Mesothelial cell of epicardium (in vitro differentiated cells): ENCODE data around the gene CTNNA3. TPM values are rescaled to one million over a fixed set of nuclear protein-coding genes. Genes with fewer than 3 reads are reported as not detected.

Experiments
- DNase-seq, 2 experiments: peaks; one replicate each; pipeline ENCODE4 v3.0.0; 2021; ENCODE audit warnings: low spot score in 2 of 2; ENCODE audit not compliant: unreplicated experiment in 2 of 2
- H3K27ac Mint-ChIP-seq: 2 replicates; pipeline ENCODE4 v1.8.0; 2021; ENCODE audit warnings: mixed read lengths
- H3K27me3 Mint-ChIP-seq: 2 replicates; pipeline ENCODE4 v1.8.0; 2021; ENCODE audit warnings: low read depth, mixed read lengths
- H3K36me3 Mint-ChIP-seq: 2 replicates; pipeline ENCODE4 v1.8.0; 2021; ENCODE audit warnings: mixed read lengths
- H3K4me1 Mint-ChIP-seq: 2 replicates; pipeline ENCODE4 v1.8.0; 2021; ENCODE audit warnings: mixed read lengths
- H3K4me3 Mint-ChIP-seq: 2 replicates; pipeline ENCODE4 v1.8.0; 2021; ENCODE audit warnings: mild to moderate bottlenecking, moderate library complexity, mixed read lengths
- H3K9me3 Mint-ChIP-seq: 2 replicates; pipeline ENCODE4 v1.8.0; 2021; ENCODE audit warnings: mixed read lengths
- CTCF ChIP-seq: fragments of 200-600 bp; sonication (generic); IDR thresholded peaks from one replicate; pipeline ENCODE4 v1.5.0; 2021; ENCODE audit warnings: antibody characterized with exemption; ENCODE audit not compliant: unreplicated experiment
- total RNA-seq: library from RNA; stranded (reverse); gene quantifications from 3 replicates; pipeline ENCODE4 v1.2.1, GENCODE V29; 2021

CTNNA3 gene
- total RNA-seq, 1 donor from 2014 or later, result 14.2 TPM

DNA sequence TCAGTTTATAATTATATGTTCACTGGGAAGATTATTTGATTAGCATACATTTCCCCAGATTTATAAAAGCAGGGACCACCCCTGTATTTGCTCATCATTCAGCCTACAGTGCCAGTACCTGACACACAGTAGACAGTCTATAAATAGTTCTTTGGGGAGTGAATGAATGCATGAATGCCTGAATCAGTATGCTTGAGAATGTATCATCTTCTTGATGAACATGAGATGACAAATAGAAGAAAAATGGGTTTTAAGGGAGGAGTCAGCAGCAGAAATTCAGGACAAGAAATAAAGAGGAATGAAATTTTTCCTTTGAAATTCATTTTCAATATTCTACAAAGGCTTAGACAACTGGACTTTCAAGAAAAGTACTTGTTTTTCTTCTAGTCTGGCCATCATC is 1066.0 kb downstream of the CTNNA3 start:
- no peak for DNase-seq
- TF ChIP-seq CTCF, result no peak
- H3K27me3 Mint-ChIP-seq, result peaks cover 7% of the 10 kb centered on the region
- H3K4me1 Mint-ChIP-seq, result no peaks in the 10 kb centered on the region
- H3K36me3 Mint-ChIP-seq, result no peaks in the 10 kb centered on the region
- H3K9me3 Mint-ChIP-seq, result no peaks in the 10 kb centered on the region
- H3K4me3 Mint-ChIP-seq, result no peak overlapping the region
- no peak overlapping the region for H3K27ac Mint-ChIP-seq

DNA sequence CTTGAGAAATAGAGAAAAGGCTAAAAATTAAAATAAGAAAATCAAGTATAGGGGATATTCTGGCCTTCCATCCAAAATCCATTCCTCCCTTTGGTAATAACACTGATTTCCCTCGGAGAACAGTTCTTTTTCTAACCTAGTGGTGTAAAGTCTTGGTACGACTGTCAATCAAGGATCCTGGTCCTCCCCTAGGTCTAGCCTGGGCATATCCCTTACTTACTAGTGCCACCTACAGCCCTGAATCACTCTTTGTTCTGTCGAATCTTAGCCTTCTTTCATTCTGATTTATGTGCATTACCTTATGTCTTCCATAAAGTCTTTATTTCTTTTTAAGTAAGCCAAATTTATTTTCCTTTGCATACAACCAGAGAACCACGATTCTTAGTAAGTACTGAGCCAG is 1068.8 kb downstream of the CTNNA3 start:
- Mint-ChIP-seq H3K27me3 (peaks cover 7% of the 10 kb centered on the region), H3K27ac (no peak overlapping the region), H3K4me3 (no peak overlapping the region), H3K4me1 (no peaks in the 10 kb centered on the region), H3K9me3 (no peaks in the 10 kb centered on the region), H3K36me3 (no peaks in the 10 kb centered on the region)
- DNase-seq, result no peak
- TF ChIP-seq CTCF, result no peak

- Mint-ChIP-seq H3K27ac (no peak overlapping the region), H3K9me3 (no peaks in the 10 kb centered on the region), H3K4me1 (no peaks in the 10 kb centered on the region), H3K27me3 (peaks cover 5% of the 10 kb centered on the region), H3K36me3 (no peaks in the 10 kb centered on the region), H3K4me3 (no peak overlapping the region)
- TF ChIP-seq CTCF, result no peak
- no peak for DNase-seq
Measured at GRCh38 chr10:66625709-66626590, 1070.0 kb downstream of the CTNNA3 start.

- no peaks in the 10 kb centered on the region for H3K4me1 Mint-ChIP-seq
- no peak overlapping the region for H3K27ac Mint-ChIP-seq
- no peak for TF ChIP-seq CTCF
- H3K4me3 Mint-ChIP-seq, result no peak overlapping the region
- H3K27me3 Mint-ChIP-seq, result no peaks in the 10 kb centered on the region
- no peaks in the 10 kb centered on the region for H3K36me3 Mint-ChIP-seq
- H3K9me3 Mint-ChIP-seq, result no peaks in the 10 kb centered on the region
- DNase-seq, result no peak
Measured at GRCh38 chr10:66622050-66622449, 1073.9 kb downstream of the CTNNA3 start.

DNA sequence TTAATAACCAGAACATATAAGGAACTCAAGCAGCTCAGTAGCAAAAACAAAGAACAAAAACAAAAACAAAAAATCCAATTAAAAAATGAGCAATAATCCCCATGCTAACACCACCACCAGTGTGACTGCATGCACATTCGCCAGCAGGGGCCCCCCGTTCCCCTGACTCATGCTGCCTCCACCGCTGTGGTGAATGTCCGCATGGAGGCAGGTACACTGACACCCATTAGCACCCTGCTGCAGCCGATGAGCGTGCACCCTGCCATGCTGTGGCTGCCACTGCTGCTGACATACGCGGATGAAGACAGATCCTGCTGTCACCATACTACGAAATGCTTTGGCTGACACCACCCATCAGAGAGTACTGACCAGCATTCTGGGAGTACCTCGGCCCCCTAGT is 1091.8 kb downstream of the CTNNA3 start:
- Mint-ChIP-seq H3K4me1 (no peaks in the 10 kb centered on the region), H3K27me3 (no peaks in the 10 kb centered on the region), H3K4me3 (no peak overlapping the region), H3K36me3 (no peaks in the 10 kb centered on the region), H3K27ac (no peak overlapping the region), H3K9me3 (peaks cover 44% of the 10 kb centered on the region)
- DNase-seq, result no peak
- TF ChIP-seq CTCF, result no peak
